Activated CD8-positive, alpha-beta T cell treated with anti-CD3 and anti-CD28 coated beads, Interleukin-2, amount 10 ng/mL, durations not matched to agents 7 days and 5 days (primary cell): Measurements from ENCODE around the gene OR10H1. TPM values are rescaled to one million over a fixed set of nuclear protein-coding genes. Genes with fewer than 3 reads are reported as not detected.
"Not testable (repeated sequence)": the region's sequence is repeated elsewhere in the genome, so short reads cannot be mapped to it uniquely, and the experiment has no call there.

ENCODE experiments used
- ATAC-seq: fragments of 150-1000 bp; cut with Tn5 transposase; one replicate; pipeline ENCODE4 v1.10.0; 2021; ENCODE audit warnings: moderate library complexity
- CTCF ChIA-PET: fragments of 350-600 bp; sonication (Branson Sonifier 250); formaldehyde crosslinking; loops from one replicate; lab custom pipeline; 2021; ENCODE audit warnings: antibody characterized with exemption; lab: Charles Lee
- POLR2A ChIA-PET: fragments of 350-600 bp; sonication (Branson Sonifier 250); formaldehyde crosslinking; loops from one replicate; lab custom pipeline; 2021; ENCODE audit warnings: antibody characterized with exemption; lab: Charles Lee
- DNase-seq: peaks from one replicate; pipeline ENCODE4 v3.0.0-alpha.2; 2020
- H3K27ac Mint-ChIP-seq: one replicate; pipeline ENCODE4 v1.8.0; 2021; ENCODE audit warnings: mild to moderate bottlenecking, mixed read lengths
- H3K27me3 Mint-ChIP-seq: one replicate; pipeline ENCODE4 v1.8.0; 2021; ENCODE audit warnings: low read depth, mixed read lengths
- H3K36me3 Mint-ChIP-seq: one replicate; pipeline ENCODE4 v1.8.0; 2021; ENCODE audit warnings: low read depth, mixed read lengths
- H3K4me1 Mint-ChIP-seq: one replicate; pipeline ENCODE4 v1.8.0; 2021; ENCODE audit warnings: low read depth, mixed read lengths
- H3K4me3 Mint-ChIP-seq: one replicate; pipeline ENCODE4 v1.8.0; 2021; ENCODE audit warnings: mild to moderate bottlenecking, mixed read lengths
- H3K9me3 Mint-ChIP-seq: one replicate; pipeline ENCODE4 v1.8.0; 2022; ENCODE audit warnings: mixed read lengths; ENCODE audit not compliant: insufficient read depth
- total RNA-seq, 2 experiments: library from RNA; stranded (reverse); gene quantifications; one replicate each; pipeline ENCODE4 v1.2.3, GENCODE V29; 2021

OR10H1 gene
- total RNA-seq, 2 experiments from 2014 or later = not detected

DNA sequence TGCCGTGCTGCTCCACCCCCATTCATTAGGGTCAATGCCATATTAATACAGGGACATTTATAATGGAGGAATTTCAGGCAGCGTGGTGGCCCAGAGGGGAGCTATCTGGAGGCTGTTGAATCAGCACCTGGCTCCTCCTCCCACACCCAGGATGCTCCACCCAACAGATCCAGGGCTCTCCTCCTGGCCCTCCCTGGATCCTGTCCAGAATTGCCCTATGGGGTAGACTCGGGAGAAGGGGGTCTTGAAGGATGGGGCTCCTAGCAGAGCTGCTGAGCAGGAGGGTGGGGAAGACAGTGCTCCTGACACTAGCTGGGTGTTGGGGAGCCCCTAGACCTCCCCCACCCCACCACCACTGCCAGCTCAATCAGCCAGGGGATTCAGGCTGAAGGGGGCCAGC is 33.3 kb downstream of the OR10H1 start:
- Mint-ChIP-seq H3K27me3 (peaks cover 2% of the 10 kb centered on the region), H3K4me3 (no peak overlapping the region), H3K4me1 (no peaks in the 10 kb centered on the region), H3K9me3 (no peaks in the 10 kb centered on the region), H3K27ac (no peak overlapping the region), H3K36me3 (no peaks in the 10 kb centered on the region)
- ChIA-PET POLR2A (no interaction called here), CTCF (no interaction called here)
- DNase-seq (no peak), ATAC-seq (no peak)

DNA sequence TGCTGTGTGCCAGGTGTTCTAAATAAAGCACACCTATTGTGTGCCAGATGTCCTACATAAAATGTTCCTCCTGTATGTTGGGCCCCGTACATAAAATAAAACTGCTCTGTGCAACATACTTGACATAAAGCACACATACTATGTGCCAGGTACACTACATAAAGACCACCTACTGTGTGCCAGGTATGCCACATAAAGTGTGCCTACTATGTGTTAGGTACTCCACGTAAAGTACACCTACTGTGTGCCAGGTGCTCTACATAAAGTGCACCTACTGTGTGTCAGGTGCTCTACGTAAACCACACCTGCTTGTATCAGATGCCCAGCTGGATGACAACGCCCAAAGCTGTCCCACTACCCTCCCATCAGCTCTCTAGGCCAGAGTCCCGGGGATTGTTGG is 33.8 kb downstream of the OR10H1 start:
- Mint-ChIP-seq H3K27me3 (no peaks in the 10 kb centered on the region), H3K27ac (no peak overlapping the region), H3K9me3 (no peaks in the 10 kb centered on the region), H3K4me1 (no peaks in the 10 kb centered on the region), H3K4me3 (no peak overlapping the region), H3K36me3 (no peaks in the 10 kb centered on the region)
- no peak for DNase-seq
- POLR2A ChIA-PET = no interaction called here
- CTCF ChIA-PET = no interaction called here
- no peak for ATAC-seq

DNA sequence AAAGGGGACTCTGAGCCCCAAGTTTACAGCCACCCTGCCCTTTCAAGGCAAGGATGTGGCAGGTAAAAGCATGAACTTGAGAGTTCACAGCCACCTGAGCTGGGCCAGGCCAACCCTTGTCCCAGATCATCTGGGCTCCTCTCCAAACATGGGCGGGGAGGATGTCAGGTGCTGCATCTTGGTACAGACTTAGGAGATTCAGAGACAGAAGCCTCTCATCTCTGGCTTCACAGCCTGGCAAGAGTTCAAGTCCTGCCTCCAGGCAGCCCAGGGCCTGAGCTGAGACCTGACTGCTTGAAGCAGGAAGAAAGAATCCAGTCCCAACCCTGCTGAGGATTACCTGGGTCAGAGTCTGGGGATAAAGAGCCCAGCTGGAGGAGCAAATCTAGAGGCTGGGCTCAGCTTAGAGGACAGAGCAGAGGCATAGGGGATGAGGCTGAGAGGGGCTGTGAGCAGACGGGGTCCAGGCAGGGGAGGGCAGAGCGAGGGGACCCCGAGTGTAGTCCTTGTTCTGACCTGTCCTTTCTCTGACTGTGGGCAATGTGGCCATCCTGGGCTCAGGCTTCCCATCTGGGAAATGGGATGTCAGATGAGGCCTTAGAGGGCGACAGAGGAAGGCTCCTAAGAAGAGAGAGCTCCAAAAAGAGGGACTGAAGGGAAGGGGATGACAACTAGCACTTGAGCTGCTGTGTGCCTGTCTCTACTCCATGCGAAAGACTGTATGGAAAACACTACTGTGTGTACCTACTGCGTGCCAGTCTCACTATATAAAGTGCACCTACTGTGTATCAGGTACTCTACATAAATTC is 34.6 kb downstream of the OR10H1 start:
- ATAC-seq (no peak), DNase-seq (no peak)
- peak overlapping the region; percentile 30 for H3K27ac Mint-ChIP-seq
- POLR2A ChIA-PET = no interaction called here
- H3K4me1 Mint-ChIP-seq = no peaks in the 10 kb centered on the region
- no peak overlapping the region for H3K4me3 Mint-ChIP-seq
- H3K9me3 Mint-ChIP-seq = no peaks in the 10 kb centered on the region
- CTCF ChIA-PET = no interaction called here
- H3K36me3 Mint-ChIP-seq = no peaks in the 10 kb centered on the region
- no peaks in the 10 kb centered on the region for H3K27me3 Mint-ChIP-seq

DNA sequence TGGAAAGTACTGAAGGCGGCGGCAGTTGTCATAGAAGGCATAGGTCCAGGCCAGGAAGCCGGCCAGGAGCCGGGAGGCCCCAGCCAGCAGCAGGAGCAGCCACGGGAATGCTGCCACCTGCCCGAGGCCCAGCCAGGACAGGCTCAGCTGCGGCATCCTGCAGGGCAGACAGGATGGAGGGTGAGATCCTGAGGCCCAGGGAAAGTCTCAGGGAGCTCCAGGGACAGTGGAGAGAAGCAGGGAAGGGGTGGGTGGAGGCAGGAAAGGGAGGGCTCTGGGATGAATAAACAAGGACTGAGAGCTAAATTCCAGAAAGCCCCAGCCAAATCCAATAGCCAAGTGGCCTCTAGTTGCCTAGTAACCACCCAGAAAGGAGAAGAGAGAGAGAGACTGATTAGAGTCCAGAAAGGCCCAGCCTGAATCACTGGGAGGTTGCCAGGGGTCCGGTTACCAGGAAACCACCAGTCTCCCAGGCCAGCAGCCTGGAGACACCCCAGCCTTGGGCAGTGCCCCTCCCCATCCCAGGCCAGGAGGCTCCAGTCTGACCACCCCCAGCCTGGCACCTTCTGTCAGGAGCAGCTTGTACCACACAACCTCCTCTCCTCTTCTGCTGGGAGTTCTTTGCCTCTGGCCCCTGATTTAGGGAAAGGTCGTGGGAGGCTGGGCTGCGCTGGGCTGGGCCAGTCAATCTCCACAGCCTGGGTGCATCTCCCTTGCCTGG is 35.5 kb downstream of the OR10H1 start:
- POLR2A ChIA-PET = no interaction called here
- H3K4me3 Mint-ChIP-seq = no peak overlapping the region

DNA sequence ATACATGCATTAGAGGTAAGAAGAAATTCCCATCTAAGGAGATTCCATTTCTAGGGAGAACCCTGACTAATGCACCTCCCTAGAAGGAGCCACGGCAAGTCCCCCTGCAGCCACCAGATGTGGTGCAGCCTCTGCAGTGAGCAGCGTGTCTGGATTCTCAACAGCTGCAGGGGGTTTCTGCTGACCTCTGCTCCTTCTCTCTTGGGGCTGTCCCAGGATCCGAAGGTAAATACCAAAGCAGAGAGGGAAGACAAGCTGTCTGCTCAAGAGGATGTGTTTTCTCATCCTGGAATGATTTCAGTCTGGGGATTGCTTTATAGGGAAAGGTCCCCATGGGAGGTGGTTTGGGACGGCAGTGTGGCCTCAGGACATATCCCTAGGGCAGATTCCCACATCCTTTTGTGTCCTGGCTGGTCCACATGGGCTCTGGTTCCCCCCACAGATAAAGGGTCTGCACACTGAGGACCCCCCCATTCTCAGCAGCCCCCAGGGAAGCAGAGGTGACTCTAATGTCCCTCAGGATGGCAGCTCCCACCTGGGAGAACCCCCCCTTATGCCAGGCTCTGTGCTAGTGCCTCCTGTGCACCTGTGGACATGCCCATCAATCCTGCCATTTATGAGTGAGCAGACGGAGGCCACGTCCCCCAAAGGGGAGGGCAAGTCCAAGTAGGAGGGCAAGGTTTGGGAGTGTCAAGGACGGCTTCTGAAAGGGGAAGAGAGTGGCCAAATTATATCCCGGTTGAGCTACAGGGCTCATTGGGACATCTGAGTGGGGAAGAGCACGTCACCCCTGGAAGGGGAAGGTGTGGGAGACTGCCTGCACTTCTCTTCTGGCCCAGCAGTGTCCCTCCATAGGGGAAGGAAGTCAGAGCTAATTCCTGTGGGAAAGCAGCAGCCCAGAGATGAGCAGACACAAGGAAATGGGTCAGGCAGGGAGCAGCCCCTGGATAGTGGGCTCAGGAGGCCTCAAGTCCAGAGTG is 38.2 kb downstream of the OR10H1 start:
- Mint-ChIP-seq H3K27ac (no peak overlapping the region), H3K4me3 (no peak overlapping the region), H3K4me1 (no peaks in the 10 kb centered on the region), H3K36me3 (no peaks in the 10 kb centered on the region), H3K27me3 (no peaks in the 10 kb centered on the region), H3K9me3 (no peaks in the 10 kb centered on the region)
- ChIA-PET POLR2A (no interaction called here), CTCF (no interaction called here)
- ATAC-seq = no peak
- no peak for DNase-seq

More for the DNA sequence above, 35.5 kb downstream of the OR10H1 start:
- Mint-ChIP-seq H3K9me3 (no peaks in the 10 kb centered on the region), H3K27ac (no peak overlapping the region), H3K27me3 (no peaks in the 10 kb centered on the region), H3K36me3 (no peaks in the 10 kb centered on the region), H3K4me1 (no peaks in the 10 kb centered on the region)
- CTCF ChIA-PET = no interaction called here
- DNase-seq (no peak), ATAC-seq (no peak)

DNA sequence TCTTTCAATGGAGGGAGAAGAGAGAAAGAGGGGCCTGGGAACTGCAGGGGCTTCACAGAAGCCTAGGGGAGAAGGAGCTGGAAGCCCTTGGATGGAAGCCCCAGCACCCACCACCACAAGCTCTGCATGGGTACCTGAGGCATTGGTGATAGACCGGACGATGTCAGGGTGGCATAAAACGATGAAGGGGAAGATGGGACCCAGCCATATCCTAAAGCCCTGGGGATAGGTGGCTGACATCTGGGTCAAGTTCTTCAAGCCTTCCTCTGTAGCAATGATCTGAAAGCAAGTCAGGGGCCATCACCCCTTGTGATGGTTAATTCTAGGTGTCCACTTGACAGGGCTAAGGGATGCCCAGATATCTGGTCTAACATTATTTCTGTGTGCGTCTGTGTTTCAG is 39.2 kb downstream of the OR10H1 start:
- Mint-ChIP-seq H3K36me3 (no peaks in the 10 kb centered on the region), H3K4me1 (no peaks in the 10 kb centered on the region)
- no peak for ATAC-seq

DNA sequence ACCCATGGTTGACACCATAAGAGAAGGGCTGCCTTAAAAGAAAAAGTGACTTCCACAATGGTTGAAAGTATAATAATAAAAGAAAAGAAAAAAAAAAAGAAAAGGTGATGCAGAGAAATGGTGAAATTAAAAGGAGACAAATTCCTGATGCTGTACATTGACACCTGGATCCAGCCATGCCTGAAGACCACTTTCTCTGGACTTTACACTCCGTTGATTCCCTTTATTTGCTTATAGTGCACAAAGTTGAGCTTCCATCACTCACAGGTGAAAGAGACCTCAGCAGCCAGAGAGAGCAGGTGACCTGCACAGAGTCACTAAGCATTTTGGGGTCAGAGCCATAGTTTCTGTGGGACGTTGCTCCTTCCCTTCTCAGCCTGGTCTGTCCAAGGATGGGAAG is 40.2 kb downstream of the OR10H1 start:
- ATAC-seq (no peak), DNase-seq (no peak)
- Mint-ChIP-seq H3K4me3 (no peak overlapping the region), H3K36me3 (no peaks in the 10 kb centered on the region), H3K9me3 (no peaks in the 10 kb centered on the region), H3K27ac (no peak overlapping the region), H3K27me3 (no peaks in the 10 kb centered on the region), H3K4me1 (no peaks in the 10 kb centered on the region)
- CTCF ChIA-PET = no interaction called here
- POLR2A ChIA-PET = interaction anchor here (0.7 kb wide), 1 partner anchor 15 kb away, joined by 4 read pairs; no protein-coding TSS in a partner anchor

More for the DNA sequence above, 39.2 kb downstream of the OR10H1 start:
- POLR2A ChIA-PET = no interaction called here
- CTCF ChIA-PET = no interaction called here
- Mint-ChIP-seq H3K27me3 (no peaks in the 10 kb centered on the region), H3K9me3 (no peaks in the 10 kb centered on the region), H3K27ac (no peak overlapping the region), H3K4me3 (no peak overlapping the region)
- DNase-seq = no peak

DNA sequence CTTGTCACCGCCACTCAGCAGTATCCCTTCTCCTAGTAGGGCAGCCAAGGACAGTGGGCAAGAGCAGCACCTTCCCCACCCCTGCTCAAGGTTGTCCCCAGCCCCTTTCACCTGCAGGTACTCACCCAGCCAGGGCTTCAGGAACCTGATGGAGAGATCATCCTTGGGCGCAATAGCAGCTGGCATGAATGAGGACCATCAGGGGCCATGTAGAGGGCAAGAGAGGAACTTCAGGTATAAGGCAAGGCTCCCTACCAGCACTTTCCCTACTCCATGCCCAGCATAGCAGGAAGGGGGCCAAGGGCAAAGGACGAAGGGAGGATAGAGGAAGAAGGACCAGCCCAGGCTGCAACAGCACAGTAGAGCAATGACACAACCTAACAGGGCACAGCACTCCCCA is 41.3 kb downstream of the OR10H1 start:
- CTCF ChIA-PET, H3K9me3 Mint-ChIP-seq, ATAC-seq, H3K4me1 Mint-ChIP-seq, H3K36me3 Mint-ChIP-seq, H3K4me3 Mint-ChIP-seq, H3K27ac Mint-ChIP-seq, POLR2A ChIA-PET, H3K27me3 Mint-ChIP-seq, DNase-seq: not testable (repeated sequence)

DNA sequence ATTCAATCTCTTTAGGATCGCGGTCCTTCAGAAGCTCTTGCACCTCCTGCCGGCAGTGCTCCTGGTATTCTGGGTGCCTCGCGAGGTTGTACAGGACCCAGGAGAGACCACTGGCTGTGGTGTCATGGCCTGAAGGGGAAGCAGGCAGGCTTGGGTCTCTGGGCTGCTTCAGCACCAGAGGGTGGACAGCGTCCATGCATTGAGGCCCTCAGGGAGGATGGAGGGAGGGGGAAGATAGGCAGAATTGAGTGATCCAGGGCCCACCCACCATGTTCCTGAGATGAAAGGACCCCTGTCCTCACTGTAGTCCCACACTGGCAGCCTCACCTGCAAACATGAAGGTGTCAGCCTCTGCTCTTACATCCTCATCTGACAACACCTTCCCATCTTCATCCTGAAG is 45.9 kb downstream of the OR10H1 start:
- H3K4me3 Mint-ChIP-seq = no peak overlapping the region
- no peak overlapping the region for H3K27ac Mint-ChIP-seq
- no peak for DNase-seq
- ChIA-PET CTCF (no interaction called here), POLR2A (no interaction called here)
- ATAC-seq = no peak
- H3K9me3 Mint-ChIP-seq = no peaks in the 10 kb centered on the region
- H3K27me3 Mint-ChIP-seq = peaks cover 10% of the 10 kb centered on the region
- no peaks in the 10 kb centered on the region for H3K4me1 Mint-ChIP-seq
- H3K36me3 Mint-ChIP-seq = no peaks in the 10 kb centered on the region

DNA sequence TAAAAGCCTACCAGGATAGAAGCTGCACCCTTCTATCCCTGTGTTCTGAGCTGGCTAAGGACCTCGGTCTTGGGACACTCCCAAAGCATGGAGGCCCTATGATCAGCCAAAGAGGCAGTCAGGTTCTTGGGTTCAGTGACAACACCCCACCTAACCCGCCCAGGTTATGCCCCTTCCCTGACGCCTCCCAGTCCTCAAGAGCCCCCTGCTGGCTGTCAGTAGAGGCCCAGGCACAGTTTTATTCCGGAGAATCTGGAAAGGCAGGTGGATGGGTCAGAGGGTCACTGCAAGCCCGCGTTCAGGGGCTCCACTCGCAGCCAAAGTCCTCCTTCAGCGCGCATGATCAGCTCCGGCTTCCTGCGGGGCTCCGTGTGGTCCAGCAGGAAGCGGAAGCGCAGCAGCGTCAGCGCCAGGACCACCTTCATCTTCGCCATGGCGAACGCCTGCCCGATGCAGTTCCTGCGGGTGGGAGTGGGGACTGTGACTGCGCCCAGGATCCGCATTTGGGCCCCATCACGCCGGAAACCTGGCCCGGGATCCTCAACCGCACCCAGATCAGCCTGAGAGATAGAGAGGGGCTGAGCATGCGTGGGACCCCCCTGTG is 55.4 kb downstream of the OR10H1 start:
- H3K4me1 Mint-ChIP-seq = peaks cover 7% of the 10 kb centered on the region
- no peak for DNase-seq
- peaks cover 43% of the 10 kb centered on the region for H3K27me3 Mint-ChIP-seq
- no peaks in the 10 kb centered on the region for H3K36me3 Mint-ChIP-seq
- no peak overlapping the region for H3K27ac Mint-ChIP-seq
- ChIA-PET POLR2A (no interaction called here), CTCF (no interaction called here)
- ATAC-seq = no peak
- no peaks in the 10 kb centered on the region for H3K9me3 Mint-ChIP-seq
- no peak overlapping the region for H3K4me3 Mint-ChIP-seq

DNA sequence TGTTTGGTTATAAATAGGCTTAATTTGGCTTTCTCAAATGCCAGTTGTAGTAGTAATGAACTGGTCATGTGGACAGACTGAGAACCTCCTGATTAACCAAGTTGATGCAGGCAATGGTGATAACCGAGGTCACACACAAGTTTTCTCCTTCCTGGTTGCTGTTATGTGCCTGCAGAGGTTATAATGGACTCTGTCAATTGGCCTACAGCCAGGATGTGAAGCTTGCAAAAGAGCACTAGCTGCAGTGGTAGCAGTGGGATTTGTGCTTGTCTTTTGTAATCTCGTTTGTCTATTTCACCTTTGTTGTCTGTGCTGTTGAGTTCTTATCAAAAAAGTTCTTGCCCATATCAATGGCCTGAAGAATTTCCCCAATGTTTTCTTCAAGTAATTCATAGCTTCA is 57.1 kb downstream of the OR10H1 start:
- peaks cover 47% of the 10 kb centered on the region for H3K27me3 Mint-ChIP-seq
- DNase-seq = no peak
- ATAC-seq = no peak
- no peaks in the 10 kb centered on the region for H3K36me3 Mint-ChIP-seq
- peaks cover 7% of the 10 kb centered on the region for H3K4me1 Mint-ChIP-seq
- no peaks in the 10 kb centered on the region for H3K9me3 Mint-ChIP-seq
- H3K4me3 Mint-ChIP-seq = no peak overlapping the region
- CTCF ChIA-PET = no interaction called here
- POLR2A ChIA-PET = no interaction called here
- H3K27ac Mint-ChIP-seq = no peak overlapping the region
